ENCODE data around the gene CNKSR3.

- TF ChIP-seq CTCF (IDR thresholded peaks at IDR 0.05) (no peak), EP300 (IDR thresholded peaks at IDR 0.05) (no peak), POLR2AphosphoS5 (IDR thresholded peaks at IDR 0.05) (no peak), POLR2A (IDR thresholded peaks at IDR 0.05) (no peak)
Observed at GRCh38 chr6:154462425-154462824, 48.1 kb downstream of the CNKSR3 start.

All from suprapubic skin (tissue), 4 donors.